Muscle of arm (tissue), 14 donors: ENCODE results near the gene MCM5. TPM values are rescaled to one million over a fixed set of nuclear protein-coding genes. Genes with fewer than 3 reads are reported as not detected.
"Not testable (repeated sequence)": the region's sequence is repeated elsewhere in the genome, so short reads cannot be mapped to it uniquely, and the experiment has no call there.

Source experiments
- DNase-seq: peaks from one replicate; pipeline ENCODE4 v3.0.0-alpha.2; 2013
- long read RNA-seq, 11 donors: transcript quantifications; one replicate each; lab custom pipeline, GENCODE V29; 2026
- polyA plus RNA-seq, 12 donors: library from polyadenylated mRNA; unstranded; fragments of 120-200 nt; gene quantifications; one replicate each; pipeline ENCODE4 v1.2.1, GENCODE V29; 2013; ENCODE audit not compliant: insufficient read length in 12 of 12

The MCM5 gene
- polyA plus RNA-seq: 10 to 100 TPM in 11 of 12 donors, not detected in 1; 26.2 to 66.4 (median 29.9) TPM
- long read RNA-seq, donor 1, transcript MCM5-201 (17 exons, 3,534 nt): major isoform, 7 of 35 reads
- long read RNA-seq, donor 1, partial matches to known transcripts: 28 of 35 reads
- long read RNA-seq, donor 1, other reads (novel, unspliced or antisense): 0 of 35 reads
- long read RNA-seq, donor 2, transcript MCM5-201 (17 exons, 3,534 nt): major isoform, 9 of 9 reads
- long read RNA-seq, donor 2, partial matches to known transcripts: 0 of 9 reads
- long read RNA-seq, donor 2, other reads (novel, unspliced or antisense): 0 of 9 reads
- long read RNA-seq, donor 3, transcript MCM5-201 (17 exons, 3,534 nt): major isoform, 5 of 5 reads
- long read RNA-seq, donor 3, partial matches to known transcripts: 0 of 5 reads
- long read RNA-seq, donor 3, other reads (novel, unspliced or antisense): 0 of 5 reads
- long read RNA-seq, donor 4, partial matches to known transcripts: 7 of 7 reads
- long read RNA-seq, donor 4, other reads (novel, unspliced or antisense): 0 of 7 reads
- long read RNA-seq, donor 5, partial matches to known transcripts: 0 of 3 reads
- long read RNA-seq, donor 5, other reads (novel, unspliced or antisense): 0 of 3 reads
- long read RNA-seq, donor 6, partial matches to known transcripts: 7 of 7 reads
- long read RNA-seq, donor 6, other reads (novel, unspliced or antisense): 0 of 7 reads
- long read RNA-seq, donor 7, transcript MCM5-201 (17 exons, 3,534 nt): major isoform, 6 of 6 reads
- long read RNA-seq, donor 7, partial matches to known transcripts: 0 of 6 reads
- long read RNA-seq, donor 7, other reads (novel, unspliced or antisense): 0 of 6 reads
- long read RNA-seq, donor 8, transcript MCM5-201 (17 exons, 3,534 nt): major isoform, 7 of 7 reads
- long read RNA-seq, donor 8, partial matches to known transcripts: 0 of 7 reads
- long read RNA-seq, donor 8, other reads (novel, unspliced or antisense): 0 of 7 reads
- long read RNA-seq, donor 9, partial matches to known transcripts: 11 of 14 reads
- long read RNA-seq, donor 9, other reads (novel, unspliced or antisense): 0 of 14 reads
- long read RNA-seq, donor 10, partial matches to known transcripts: 0 of 3 reads
- long read RNA-seq, donor 10, other reads (novel, unspliced or antisense): 0 of 3 reads
- long read RNA-seq, donor 11, transcript MCM5-201 (17 exons, 3,534 nt): major isoform, 9 of 14 reads
- long read RNA-seq, donor 11, partial matches to known transcripts: 5 of 14 reads
- long read RNA-seq, donor 11, other reads (novel, unspliced or antisense): 0 of 14 reads

GRCh38 chr22:35399678-35400500 is at the start of gene MCM5:
Gene MCM5 (plus strand): TSS chr22:35400140. CDS start chr22:35400439, 299 bp downstream.
- peak; percentile 98 for DNase-seq

GRCh38 chr22:35350539-35351503 is 49.1 kb upstream of the MCM5 start:
- peak; percentile 93 for DNase-seq

GRCh38 chr22:35352214-35353111 is 47.5 kb upstream of the MCM5 start:
- DNase-seq: no peak

GRCh38 chr22:35353318-35353717 is 46.6 kb upstream of the MCM5 start:
- no peak for DNase-seq

GRCh38 chr22:35354068-35354467 is 45.9 kb upstream of the MCM5 start:
- no peak for DNase-seq

- no peak for DNase-seq
These were observed 41.9 kb upstream of the MCM5 start for GRCh38 chr22:35357883-35358621.

- no peak for DNase-seq
These were observed 40.4 kb upstream of the MCM5 start for GRCh38 chr22:35359380-35360065.

GRCh38 chr22:35361001-35361558 is 38.9 kb upstream of the MCM5 start:
- no peak for DNase-seq

GRCh38 chr22:35363566-35364086 is 36.3 kb upstream of the MCM5 start:
- DNase-seq: no peak

- DNase-seq: not testable (repeated sequence)
These were observed 35.7 kb upstream of the MCM5 start for GRCh38 chr22:35364230-35364629.

GRCh38 chr22:35367331-35367886 is 32.5 kb upstream of the MCM5 start:
- DNase-seq: no peak

GRCh38 chr22:35368386-35368785 is 31.6 kb upstream of the MCM5 start:
- DNase-seq: no peak

- no peak for DNase-seq
These were observed 29.9 kb upstream of the MCM5 start for GRCh38 chr22:35369996-35370395.

GRCh38 chr22:35373781-35374180 is 26.2 kb upstream of the MCM5 start:
- no peak for DNase-seq

- no peak for DNase-seq
These were observed 24.9 kb upstream of the MCM5 start for GRCh38 chr22:35375031-35375430.

GRCh38 chr22:35375526-35375925 is 24.4 kb upstream of the MCM5 start:
- no peak for DNase-seq
